GM12878 (cell line): ENCODE measurements around the gene B3GNT3. TPM values are rescaled to one million over a fixed set of nuclear protein-coding genes. Genes with fewer than 3 reads are reported as not detected.

ENCODE experiments used
- ATAC-seq: fragments of 200-7000 bp; cut with Tn5 transposase; 3 replicates; pipeline ENCODE4 v1.9.1; 2020; ENCODE audit warnings: mild to moderate bottlenecking, moderate library complexity
- BruUV-seq: library from RNA; stranded (reverse); fragments of 400-500 nt; replicated peaks from 2 replicates; lab custom pipeline; 2021; lab: Mats Ljungman, UMichigan
- CTCF ChIA-PET: fragments of 300-600 bp; sonication (Branson Sonifier 250); formaldehyde crosslinking; extraction: SDS; loops from one replicate; lab custom pipeline; 2021; ENCODE audit warnings: inconsistent platforms; lab: Yijun Ruan, JAX
- POLR2A ChIA-PET: fragments of 350-600 bp; formaldehyde crosslinking; extraction: SDS; loops from one replicate; lab custom pipeline; 2021; ENCODE audit warnings: inconsistent platforms; lab: Charles Lee
- RAD21 ChIA-PET: fragments of 300-600 bp; sonication (Branson Sonifier 250); formaldehyde crosslinking; loops from one replicate; lab custom pipeline; 2023; ENCODE audit warnings: antibody characterized with exemption; ENCODE audit not compliant: unreplicated experiment; lab: Charles Lee
- SMC1A ChIA-PET: fragments of 300-600 bp; sonication (Branson Sonifier 250); formaldehyde crosslinking; loops from one replicate; lab custom pipeline; 2023; ENCODE audit not compliant: unreplicated experiment, uncharacterized antibody; lab: Charles Lee
- DNase-seq: peaks from one replicate; pipeline ENCODE4 v3.0.0-alpha.2; 2011; ENCODE audit warnings: low read depth, low spot score
- FAIRE-seq: peaks from 3 replicates; lab custom pipeline; 2011; peaks lifted over from hg19 to GRCh38; lab: Jason Lieb, UNC
- H2AFZ ChIP-seq: 2 replicates; pipeline ENCODE4 v1.6.0; 2011; ENCODE audit warnings: low read depth, low read length, control low read depth; ENCODE audit not compliant: control insufficient read depth
- H3K27ac ChIP-seq: 2 replicates; pipeline ENCODE4 v1.5.1; 2011; ENCODE audit warnings: control low read depth; ENCODE audit not compliant: control insufficient read depth, insufficient read depth
- H3K27me3 ChIP-seq, 2 experiments: replicated peaks in 1 of 2; 2 replicates each; pipeline versions ENCODE4 v1.6.0 to v1.6.1; 2011; ENCODE audit warnings: low read length in 1 of 2; ENCODE audit not compliant: control insufficient read depth in 2 of 2, insufficient read depth in 2 of 2
- H3K36me3 ChIP-seq, 2 experiments: 2 replicates each; pipeline ENCODE4 v1.5.1; 2011; ENCODE audit warnings: low read length in 1 of 2; ENCODE audit not compliant: control insufficient read depth in 2 of 2, insufficient read depth in 2 of 2
- H3K4me1 ChIP-seq: 2 replicates; pipeline ENCODE4 v1.6.1; 2011; ENCODE audit warnings: mild to moderate bottlenecking, low read length, moderate library complexity, mixed read lengths; ENCODE audit not compliant: control insufficient read depth, insufficient read depth
- H3K4me2 ChIP-seq: 2 replicates; pipeline ENCODE4 v1.6.0; 2011; ENCODE audit warnings: control low read depth; ENCODE audit not compliant: control insufficient read depth, insufficient read depth
- H3K4me3 ChIP-seq: fragments of 200-600 bp; sonication (generic); 2 replicates; pipeline ENCODE4 v1.5.1; 2016
- H3K79me2 ChIP-seq: 2 replicates; pipeline ENCODE4 v1.6.0; 2011; ENCODE audit warnings: low read length; ENCODE audit not compliant: control insufficient read depth, insufficient read depth
- H3K9ac ChIP-seq: 2 replicates; pipeline ENCODE4 v1.8.0; 2011; ENCODE audit warnings: low read length, control low read depth, mixed read lengths; ENCODE audit not compliant: control insufficient read depth, insufficient read depth
- H3K9me3 ChIP-seq: replicated peaks from 3 replicates; pipeline ENCODE4 v1.5.1; 2011; ENCODE audit warnings: mild to moderate bottlenecking, low read length; ENCODE audit not compliant: control insufficient read depth, insufficient read depth
- H4K20me1 ChIP-seq: 2 replicates; pipeline ENCODE4 v1.6.0; 2011; ENCODE audit not compliant: control insufficient read depth, insufficient read depth
- CTCF ChIP-seq, 3 experiments: IDR thresholded peaks in 2 of 3; conservative IDR thresholded peaks in 1 of 3; 2 replicates each; pipeline ENCODE4 v1.5.1; 2011; ENCODE audit warnings: low read depth in 3 of 3, low read length in 3 of 3, mild to moderate bottlenecking in 3 of 3, control low read depth in 2 of 3, moderate library complexity in 2 of 3, inconsistent platforms in 1 of 3, mixed read lengths in 1 of 3; ENCODE audit not compliant: control insufficient read depth in 2 of 3, insufficient read depth in 1 of 3; ENCODE audit errors: extremely low read depth in 1 of 3
- IKZF1 ChIP-seq: fragments of 450-650 bp; conservative IDR thresholded peaks from 2 replicates; pipeline ENCODE4 v1.6.1; 2017; ENCODE audit warnings: antibody characterized with exemption, mild to moderate bottlenecking
- IKZF2 ChIP-seq, 2 experiments: fragments of 450-650 bp; IDR thresholded peaks; 2 replicates each; pipeline ENCODE4 v1.6.1; 2017; ENCODE audit warnings: mild to moderate bottlenecking in 2 of 2, moderate library complexity in 2 of 2
- LARP7 ChIP-seq: fragments of 450-650 bp; IDR thresholded peaks from 2 replicates; pipeline ENCODE4 v1.6.1; 2017; ENCODE audit warnings: mild to moderate bottlenecking
- RAD21 ChIP-seq: IDR thresholded peaks from 2 replicates; pipeline ENCODE4 v1.6.1; 2011; ENCODE audit warnings: mild to moderate bottlenecking, low read depth, low read length, moderate library complexity; ENCODE audit not compliant: insufficient read depth
- SMC3 ChIP-seq: IDR thresholded peaks from 2 replicates; pipeline ENCODE4 v1.6.1; 2011; ENCODE audit warnings: low read length, improper control_type of control experiment, borderline replicate concordance
- TCF12 ChIP-seq: IDR thresholded peaks from 2 replicates; pipeline ENCODE4 v1.6.1; 2011; ENCODE audit warnings: low read depth, mild to moderate bottlenecking, low read length
- YY1 ChIP-seq: IDR thresholded peaks from 2 replicates; pipeline ENCODE4 v1.6.1; 2011; ENCODE audit warnings: low read depth, mild to moderate bottlenecking, low read length
- ZNF274 ChIP-seq: IDR thresholded peaks from one replicate; pipeline ENCODE4 v1.8.0; 2011; ENCODE audit not compliant: insufficient read length, insufficient read depth
- WGBS: methylation state at CpG from one replicate; pipeline ENCODE4 v1.1.6; 2016; ENCODE audit warnings: low lambda C conversion rate; ENCODE audit not compliant: insufficient replicate concordance, insufficient coverage; ENCODE audit errors: missing lambda C conversion rate; 5-methylcytosine and 5-hydroxymethylcytosine counted together
- in situ Hi-C: fragments of 300-500 bp; cut with MboI; formaldehyde crosslinking; loops from 9 replicates; pipeline ENCODE4 v1.14.3; 2018; ENCODE audit warnings: mixed read lengths
- intact Hi-C: fragments of 100-400 bp; cut with micrococcal nuclease; formaldehyde crosslinking; loops from one replicate; pipeline ENCODE4 v1.14.2; 2022; ENCODE audit not compliant: unreplicated experiment
- polyA plus RNA-seq, 11 experiments: library from polyadenylated mRNA; depleted of rRNA in 4 of 11; unstranded in 6 of 11; stranded (reverse) in 5 of 11; fragments of >200 nt; fragmentation: Nextera tagmentation in 4 of 11; fragmentation: Illumina TruSeq in 1 of 11; extraction: Ambion mirVana in 4 of 11; extraction: Trizol in 1 of 11; gene quantifications; 1 replicate in 1 of 11; 2 replicates in 10 of 11; pipeline versions ENCODE4 v1.2.1 to v1.2.3, GENCODE V29; 2011 to 2016; ENCODE audit warnings: inconsistent platforms in 2 of 11, missing spikeins in 2 of 11, low read depth in 1 of 11
- total RNA-seq, 4 experiments: library from RNA; depleted of rRNA in 3 of 4; stranded (reverse); fragments of >200 nt in 3 of 4; fragmentation: Illumina TruSeq in 1 of 4; extraction: Trizol in 1 of 4; gene quantifications; 2 replicates each; pipeline versions ENCODE4 v1.2.1 to v1.2.3, GENCODE V29; 2013 to 2021

The B3GNT3 gene
- total and polyA plus RNA-seq, 10 of the 15 experiments (the other 5 are each of a cell fraction or from before 2014, with no cell fraction given), result not detected

GRCh38 chr19:17766543-17767131 is 28.3 kb upstream of the B3GNT3 start:
- intact Hi-C loops (loop anchor here (1.0 kb wide), 1 partner anchor 62 kb away; no protein-coding TSS in a partner anchor), in situ Hi-C loops (no loop called here)
- Histone ChIP-seq H4K20me1 (no peaks in the 10 kb centered on the region), H3K4me2 (no peak overlapping the region), H3K27me3 (no peaks in the 10 kb centered on the region), H3K9ac (no peak overlapping the region), H3K79me2 (no peaks in the 10 kb centered on the region), H3K36me3 (peaks cover 10 to 16% of the 10 kb centered on the region in 2 experiments), H2AFZ (no peak overlapping the region), H3K4me1 (no peaks in the 10 kb centered on the region), H3K9me3 (no peaks in the 10 kb centered on the region), H3K27ac (no peak overlapping the region), H3K4me3 (no peak overlapping the region)
- ATAC-seq (peak; percentile 84), FAIRE-seq (no peak), DNase-seq (no peak)
- RAD21 ChIA-PET, result interaction anchor here (0.5 to 3.0 kb wide), 14 partner anchors 9 to 174 kb away, joined by 3 to 31 read pairs (median 6); partner anchors contain the start of genes FCHO1, MAP1S and RPL18A
- WGBS, result 24% methylated on average over 29 of the region's 29 CpGs
- BruUV-seq, result no TSS peak
- CTCF ChIA-PET, result interaction anchor here (0.6 to 8.0 kb wide), 28 partner anchors 8 to 144 kb away, joined by 3 to 108 read pairs (median 5); partner anchors contain the start of genes FCHO1, MAP1S and UNC13A
- POLR2A ChIA-PET, result interaction anchor here (0.6 to 1.2 kb wide), 5 partner anchors 9 to 47 kb away, joined by 3 to 4 read pairs (median 3); partner anchors contain the start of gene MAP1S
- SMC1A ChIA-PET, result interaction anchor here (1.1 to 4.1 kb wide), 13 partner anchors 10 to 166 kb away, joined by 3 to 40 read pairs (median 6); partner anchors contain the start of genes CCDC124 and MAP1S
- peak; percentile 82 to 85 (median 84) for TF ChIP-seq CTCF (IDR thresholded peaks at IDR 0.05 in 2 of 3, conservative IDR thresholded peaks at IDR 0.05 in 1 of 3; ENCODE audit: control insufficient read depth in 2 of 3, extremely low read depth in 1 of 3, insufficient read depth in 1 of 3, low read depth in 3 of 3, low read length in 3 of 3)
- TF ChIP-seq IKZF2 (IDR thresholded peaks at IDR 0.05), result no peak
- TF ChIP-seq SMC3, result peak; percentile 86
- 0 out of 2 replicates have a peak, but pooled peaks have one; percentile 19 for TF ChIP-seq IKZF1
- no peak for TF ChIP-seq ZNF274
- TF ChIP-seq LARP7, result 0 out of 2 replicates have a peak, but pooled peaks have one; percentile 33
- peak; percentile 53 for TF ChIP-seq YY1
- no peak for TF ChIP-seq TCF12
- peak; percentile 87 for TF ChIP-seq RAD21
